Muscle layer of colon (tissue), 2 donors: Measurements from ENCODE around the gene MPDU1.

Source experiments
- H3K27ac ChIP-seq: one replicate; pipeline ENCODE4 v1.7.0; 2013; ENCODE audit warnings: low read depth, mild to moderate bottlenecking, low read length, moderate library complexity
- H3K27me3 ChIP-seq, 2 donors: one replicate each; pipeline ENCODE4 v1.7.0; 2013; ENCODE audit warnings: low read length in 2 of 2, mild to moderate bottlenecking in 2 of 2; ENCODE audit not compliant: insufficient read depth in 2 of 2, control insufficient read depth in 1 of 2
- H3K36me3 ChIP-seq: one replicate; pipeline ENCODE4 v1.7.0; 2013; ENCODE audit warnings: mild to moderate bottlenecking, low read length; ENCODE audit not compliant: insufficient read depth
- H3K4me1 ChIP-seq: one replicate; pipeline ENCODE4 v1.7.0; 2013; ENCODE audit warnings: mild to moderate bottlenecking, low read length; ENCODE audit not compliant: insufficient read depth
- H3K4me3 ChIP-seq, 2 donors: one replicate each; pipeline ENCODE4 v1.7.0; 2013; ENCODE audit warnings: low read length in 2 of 2, low read depth in 1 of 2, mild to moderate bottlenecking in 1 of 2, moderate library complexity in 1 of 2
- H3K9ac ChIP-seq: one replicate; pipeline ENCODE4 v1.7.0; 2013; ENCODE audit warnings: low read length
- H3K9me3 ChIP-seq: one replicate; pipeline ENCODE4 v1.7.0; 2013; ENCODE audit warnings: mild to moderate bottlenecking, low read length
- donor health status: abdominal sarcoma.
- donor health status: Adenocarcinoma of cecum.

Gene MPDU1

DNA sequence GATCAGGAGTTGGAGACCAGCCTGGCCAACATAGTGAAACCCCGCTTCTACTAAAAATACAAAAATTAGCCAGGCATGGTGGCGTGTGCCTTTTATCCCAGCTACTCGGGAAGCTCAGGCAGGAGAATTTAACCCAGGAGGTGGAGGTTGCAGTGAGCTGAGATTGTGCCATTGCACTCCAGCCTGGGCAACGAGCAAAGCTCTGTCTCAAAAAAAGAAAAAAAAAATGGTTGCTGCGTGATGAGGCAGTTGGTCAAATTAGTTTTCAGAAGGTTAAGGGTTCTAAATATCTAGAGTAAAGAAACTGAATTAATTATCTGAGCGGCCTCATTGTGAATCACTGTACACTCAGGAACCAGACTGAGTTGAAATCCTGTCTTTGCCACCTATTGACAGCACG is 7.7 kb upstream of the MPDU1 start:
- Histone ChIP-seq H3K27ac (no peak overlapping the region), H3K9me3 (no peaks in the 10 kb centered on the region), H3K9ac (no peak overlapping the region), H3K4me1 (peaks cover 36% of the 10 kb centered on the region), H3K27me3 (no peaks in the 10 kb centered on the region), H3K36me3 (peaks cover 67% of the 10 kb centered on the region), H3K4me3 (no peak overlapping the region)

DNA sequence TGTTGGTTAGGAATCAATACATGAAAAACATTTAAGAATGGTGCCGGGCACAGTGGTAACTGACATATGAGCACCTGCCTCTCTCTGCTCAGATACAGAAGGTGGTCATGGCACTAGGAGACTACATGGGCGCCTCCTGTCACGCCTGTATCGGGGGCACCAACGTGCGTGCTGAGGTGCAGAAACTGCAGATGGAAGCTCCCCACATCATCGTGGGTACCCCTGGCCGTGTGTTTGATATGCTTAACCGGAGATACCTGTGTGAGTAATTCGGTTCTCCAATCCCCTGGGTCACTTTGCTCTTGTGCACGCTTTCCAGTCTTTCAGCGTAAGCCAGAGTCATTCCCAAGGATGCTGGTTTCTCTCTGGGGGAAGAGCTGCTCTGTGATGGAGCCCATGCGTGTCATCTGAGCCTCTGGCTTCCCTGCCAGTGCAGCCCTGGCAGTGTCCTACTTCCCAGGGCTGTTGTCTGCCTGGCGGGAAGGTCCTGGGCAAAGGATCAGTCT is 7.2 kb upstream of the MPDU1 start:
- Histone ChIP-seq H3K4me3 (no peak overlapping the region), H3K27me3 (no peaks in the 10 kb centered on the region), H3K27ac (no peak overlapping the region), H3K9ac (no peak overlapping the region), H3K9me3 (no peaks in the 10 kb centered on the region), H3K4me1 (peaks cover 40% of the 10 kb centered on the region), H3K36me3 (peaks cover 64% of the 10 kb centered on the region)

DNA sequence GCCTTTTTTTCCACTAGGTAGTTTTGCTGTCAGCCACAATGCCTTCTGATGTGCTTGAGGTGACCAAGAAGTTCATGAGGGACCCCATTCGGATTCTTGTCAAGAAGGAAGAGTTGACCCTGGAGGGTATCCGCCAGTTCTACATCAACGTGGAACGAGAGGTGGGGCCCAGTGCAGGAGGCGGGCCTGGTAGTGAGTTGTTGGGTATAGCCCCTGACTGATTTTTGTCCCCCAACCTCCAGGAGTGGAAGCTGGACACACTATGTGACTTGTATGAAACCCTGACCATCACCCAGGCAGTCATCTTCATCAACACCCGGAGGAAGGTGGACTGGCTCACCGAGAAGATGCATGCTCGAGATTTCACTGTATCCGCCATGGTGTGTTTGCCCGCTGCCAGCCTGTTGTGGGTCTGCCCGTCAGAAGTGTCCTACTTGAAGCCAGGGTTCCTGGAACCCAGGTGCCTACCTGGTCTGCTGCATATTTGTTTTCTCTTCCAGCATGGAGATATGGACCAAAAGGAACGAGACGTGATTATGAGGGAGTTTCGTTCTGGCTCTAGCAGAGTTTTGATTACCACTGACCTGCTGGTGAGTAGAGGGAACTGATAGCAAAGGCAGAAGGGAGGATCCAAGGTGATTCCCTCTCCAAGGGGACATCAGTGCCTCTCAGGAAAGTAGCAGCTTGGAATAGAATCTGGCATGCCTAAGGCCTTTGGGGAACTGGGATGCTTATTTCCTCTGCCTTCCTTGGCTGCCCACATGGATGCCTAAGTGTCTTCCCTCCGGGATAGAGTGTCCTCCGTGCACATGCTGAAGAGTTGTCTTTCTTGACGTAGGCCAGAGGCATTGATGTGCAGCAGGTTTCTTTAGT is 6.1 kb upstream of the MPDU1 start:
- Histone ChIP-seq H3K9ac (no peak overlapping the region), H3K27ac (no peak overlapping the region), H3K27me3 (no peaks in the 10 kb centered on the region), H3K4me1 (peaks cover 44% of the 10 kb centered on the region), H3K4me3 (no peak overlapping the region), H3K9me3 (no peaks in the 10 kb centered on the region), H3K36me3 (peaks cover 64% of the 10 kb centered on the region)

DNA sequence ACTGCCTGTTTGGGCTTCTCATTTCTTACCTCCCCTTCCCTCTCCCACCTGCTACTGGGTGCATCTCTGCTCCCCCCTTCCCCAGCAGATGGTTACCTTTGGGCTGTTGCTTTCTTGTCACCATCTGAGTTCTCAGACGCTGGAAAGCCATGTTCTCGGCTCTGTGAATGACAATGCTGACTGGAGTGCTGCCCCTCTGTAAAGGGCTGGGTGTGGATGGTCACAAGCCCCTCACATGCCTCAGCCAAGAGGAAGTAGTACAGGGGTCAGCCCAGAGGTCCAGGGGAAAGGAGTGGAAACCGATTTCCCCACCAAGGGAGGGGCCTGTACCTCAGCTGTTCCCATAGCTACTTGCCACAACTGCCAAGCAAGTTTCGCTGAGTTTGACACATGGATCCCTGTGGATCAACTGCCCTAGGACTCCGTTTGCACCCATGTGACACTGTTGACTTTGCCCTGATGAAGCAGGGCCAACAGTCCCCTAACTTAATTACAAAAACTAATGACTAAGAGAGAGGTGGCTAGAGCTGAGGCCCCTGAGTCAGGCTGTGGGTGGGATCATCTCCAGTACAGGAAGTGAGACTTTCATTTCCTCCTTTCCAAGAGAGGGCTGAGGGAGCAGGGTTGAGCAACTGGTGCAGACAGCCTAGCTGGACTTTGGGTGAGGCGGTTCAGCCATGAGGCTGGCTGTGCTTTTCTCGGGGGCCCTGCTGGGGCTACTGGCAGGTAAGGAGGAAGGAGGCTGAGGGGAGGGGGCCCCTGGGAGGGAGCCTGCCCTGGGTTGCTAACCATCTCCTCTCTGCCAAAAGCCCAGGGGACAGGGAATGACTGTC is 4.4 kb upstream of the MPDU1 start, which contains the start of gene CD68:
CD68 (plus strand) TSS at position 638 of the 833 bp plus-strand sequence; CDS start at position 678, 40 bp downstream.
- H3K4me3 ChIP-seq: peak within 1 kb of the TSS; percentile 21 to 41
- H3K36me3 ChIP-seq: peaks cover 63% of the 10 kb centered on the region
- peak within 1 kb of the TSS; percentile 73 for H3K27ac ChIP-seq
- no peaks in the 10 kb centered on the region for H3K9me3 ChIP-seq
- H3K9ac ChIP-seq: no peak within 1 kb of the TSS
- peaks cover 50% of the 10 kb centered on the region for H3K4me1 ChIP-seq
- no peaks in the 10 kb centered on the region for H3K27me3 ChIP-seq

DNA sequence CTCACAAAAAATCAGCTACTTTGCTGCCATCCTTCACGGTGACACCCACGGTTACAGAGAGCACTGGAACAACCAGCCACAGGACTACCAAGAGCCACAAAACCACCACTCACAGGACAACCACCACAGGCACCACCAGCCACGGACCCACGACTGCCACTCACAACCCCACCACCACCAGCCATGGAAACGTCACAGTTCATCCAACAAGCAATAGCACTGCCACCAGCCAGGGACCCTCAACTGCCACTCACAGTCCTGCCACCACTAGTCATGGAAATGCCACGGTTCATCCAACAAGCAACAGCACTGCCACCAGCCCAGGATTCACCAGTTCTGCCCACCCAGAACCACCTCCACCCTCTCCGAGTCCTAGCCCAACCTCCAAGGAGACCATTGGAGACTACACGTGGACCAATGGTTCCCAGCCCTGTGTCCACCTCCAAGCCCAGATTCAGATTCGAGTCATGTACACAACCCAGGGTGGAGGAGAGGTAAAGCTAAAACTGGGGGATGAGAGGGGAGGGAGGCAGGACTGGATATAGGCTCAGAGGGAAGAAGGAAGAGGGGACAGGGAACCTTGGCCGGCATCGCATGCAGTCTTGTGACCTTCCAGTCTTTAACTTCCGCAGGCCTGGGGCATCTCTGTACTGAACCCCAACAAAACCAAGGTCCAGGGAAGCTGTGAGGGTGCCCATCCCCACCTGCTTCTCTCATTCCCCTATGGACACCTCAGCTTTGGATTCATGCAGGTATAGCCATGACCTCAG is 3.6 kb upstream of the MPDU1 start:
- H3K36me3 ChIP-seq: peaks cover 55% of the 10 kb centered on the region
- H3K4me3 ChIP-seq: peak overlapping the region; percentile 21 to 41
- H3K9ac ChIP-seq: no peak overlapping the region
- peaks cover 47% of the 10 kb centered on the region for H3K4me1 ChIP-seq
- peak overlapping the region; percentile 73 for H3K27ac ChIP-seq
- no peaks in the 10 kb centered on the region for H3K27me3 ChIP-seq
- no peaks in the 10 kb centered on the region for H3K9me3 ChIP-seq

DNA sequence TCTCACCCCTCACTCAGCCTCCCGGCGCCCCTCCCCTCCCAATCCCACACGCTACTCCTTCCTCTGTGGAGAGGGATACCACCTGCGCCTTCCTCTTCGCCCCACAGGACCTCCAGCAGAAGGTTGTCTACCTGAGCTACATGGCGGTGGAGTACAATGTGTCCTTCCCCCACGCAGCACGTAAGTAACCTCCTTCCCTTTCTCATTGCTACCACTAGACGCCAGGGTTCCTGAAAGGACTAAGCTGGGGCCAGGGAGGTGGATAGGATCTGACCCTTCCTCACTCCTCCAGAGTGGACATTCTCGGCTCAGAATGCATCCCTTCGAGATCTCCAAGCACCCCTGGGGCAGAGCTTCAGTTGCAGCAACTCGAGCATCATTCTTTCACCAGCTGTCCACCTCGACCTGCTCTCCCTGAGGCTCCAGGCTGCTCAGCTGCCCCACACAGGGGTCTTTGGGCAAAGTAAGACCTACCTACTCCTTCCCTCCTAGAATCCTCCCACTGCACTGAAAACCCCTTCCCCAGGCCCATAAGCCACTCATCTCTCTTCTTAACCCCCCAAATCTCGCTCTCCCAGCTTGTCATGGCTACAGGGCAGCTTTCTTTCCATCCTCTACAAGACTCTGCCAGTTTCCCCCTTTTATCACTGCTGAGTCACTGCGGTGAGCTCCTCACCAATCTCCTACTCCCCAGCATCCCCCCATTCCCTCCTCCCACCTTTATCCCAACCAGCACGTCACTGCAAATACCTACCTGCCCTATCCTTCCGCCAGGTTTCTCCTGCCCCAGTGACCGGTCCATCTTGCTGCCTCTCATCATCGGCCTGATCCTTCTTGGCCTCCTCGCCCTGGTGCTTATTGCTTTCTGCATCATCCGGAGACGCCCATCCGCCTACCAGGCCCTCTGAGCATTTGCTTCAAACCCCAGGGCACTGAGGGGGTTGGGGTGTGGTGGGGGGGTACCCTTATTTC is 2.8 kb upstream of the MPDU1 start:
- Histone ChIP-seq H3K4me3 (peak overlapping the region in 1 of 2 donors; percentile 41), H3K9ac (no peak overlapping the region), H3K4me1 (peaks cover 38% of the 10 kb centered on the region), H3K27me3 (no peaks in the 10 kb centered on the region), H3K9me3 (no peaks in the 10 kb centered on the region), H3K27ac (peak overlapping the region; percentile 73), H3K36me3 (peaks cover 46% of the 10 kb centered on the region)

DNA sequence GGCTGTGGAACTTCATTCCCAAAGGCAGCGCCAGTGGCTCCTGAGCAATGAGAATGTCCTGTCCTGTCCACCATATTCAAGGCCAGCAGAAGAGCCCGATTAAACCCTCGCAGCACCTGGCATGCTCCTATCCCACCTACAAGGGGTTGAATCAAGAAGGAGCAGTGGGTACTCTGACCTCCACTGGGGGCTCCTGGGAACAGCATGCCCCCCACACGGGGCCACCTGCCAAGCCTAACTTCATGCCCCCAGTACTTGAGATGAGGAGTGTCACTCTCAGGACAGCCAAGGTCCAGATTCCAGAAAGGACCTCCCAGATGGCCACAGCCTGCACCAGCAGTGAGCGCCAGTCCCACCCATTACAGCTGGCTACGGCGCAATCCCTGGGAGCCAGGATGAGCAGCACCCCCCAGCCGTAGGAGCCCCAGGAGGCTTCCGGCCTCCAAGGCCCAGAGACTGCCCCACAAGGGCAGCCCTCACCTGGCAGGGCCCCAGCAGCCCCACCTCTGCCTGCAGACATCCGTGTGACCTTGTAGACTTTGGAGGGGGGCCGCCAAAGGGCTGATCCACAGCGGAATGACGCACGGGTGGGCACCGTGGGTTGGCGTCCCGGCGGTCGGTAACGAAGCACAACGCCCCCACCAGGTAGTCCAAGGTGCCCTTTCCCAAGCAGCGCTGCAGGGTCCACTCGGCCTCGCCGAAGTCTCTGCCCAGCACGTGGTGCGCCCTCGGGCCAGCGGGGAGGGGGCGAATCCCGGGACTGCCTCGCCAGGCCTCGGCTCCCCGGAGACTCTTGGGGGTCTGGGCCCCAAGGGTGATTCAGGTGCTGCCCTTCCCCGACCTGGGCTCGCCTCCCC is 1.0 kb upstream of the MPDU1 start:
- H3K36me3 ChIP-seq: peaks cover 29% of the 10 kb centered on the region
- H3K27ac ChIP-seq: peak overlapping the region; percentile 96
- H3K9me3 ChIP-seq: no peaks in the 10 kb centered on the region
- H3K4me3 ChIP-seq: peak overlapping the region; percentile 27 to 80
- no peaks in the 10 kb centered on the region for H3K27me3 ChIP-seq
- H3K9ac ChIP-seq: no peak overlapping the region
- peaks cover 38% of the 10 kb centered on the region for H3K4me1 ChIP-seq

DNA sequence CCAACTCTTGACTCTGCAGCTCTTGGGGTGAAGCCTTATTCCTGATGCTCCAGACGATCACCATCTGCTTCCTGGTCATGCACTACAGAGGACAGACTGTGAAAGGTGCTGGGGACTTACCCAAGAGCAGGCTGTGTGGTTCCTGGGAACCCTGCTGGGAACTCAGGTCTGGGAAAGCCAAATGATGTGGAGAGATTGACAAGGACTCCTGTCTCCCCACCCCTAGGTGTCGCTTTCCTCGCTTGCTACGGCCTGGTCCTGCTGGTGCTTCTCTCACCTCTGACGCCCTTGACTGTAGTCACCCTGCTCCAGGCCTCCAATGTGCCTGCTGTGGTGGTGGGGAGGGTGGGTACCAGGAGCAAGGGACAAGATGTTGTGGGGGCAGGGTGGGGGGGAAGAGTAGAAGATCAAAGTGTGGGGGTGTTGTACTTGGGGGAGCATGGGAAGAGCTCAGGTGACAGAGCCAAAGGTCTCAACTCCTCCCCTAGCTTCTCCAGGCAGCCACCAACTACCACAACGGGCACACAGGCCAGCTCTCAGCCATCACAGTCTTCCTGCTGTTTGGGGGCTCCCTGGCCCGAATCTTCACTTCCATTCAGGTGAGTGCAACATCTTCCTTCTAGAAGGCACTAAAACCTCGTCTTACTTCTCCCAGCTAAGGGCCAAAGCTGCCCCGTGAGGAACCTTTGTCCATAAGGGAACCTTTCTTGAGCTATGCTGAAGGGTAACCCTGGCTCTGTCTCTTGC is 3.2 kb downstream of the MPDU1 start:
- Histone ChIP-seq H3K27ac (no peak overlapping the region), H3K9ac (no peak overlapping the region), H3K9me3 (no peaks in the 10 kb centered on the region), H3K27me3 (no peaks in the 10 kb centered on the region), H3K4me3 (no peak overlapping the region), H3K36me3 (peaks cover 19% of the 10 kb centered on the region), H3K4me1 (peaks cover 37% of the 10 kb centered on the region)

DNA sequence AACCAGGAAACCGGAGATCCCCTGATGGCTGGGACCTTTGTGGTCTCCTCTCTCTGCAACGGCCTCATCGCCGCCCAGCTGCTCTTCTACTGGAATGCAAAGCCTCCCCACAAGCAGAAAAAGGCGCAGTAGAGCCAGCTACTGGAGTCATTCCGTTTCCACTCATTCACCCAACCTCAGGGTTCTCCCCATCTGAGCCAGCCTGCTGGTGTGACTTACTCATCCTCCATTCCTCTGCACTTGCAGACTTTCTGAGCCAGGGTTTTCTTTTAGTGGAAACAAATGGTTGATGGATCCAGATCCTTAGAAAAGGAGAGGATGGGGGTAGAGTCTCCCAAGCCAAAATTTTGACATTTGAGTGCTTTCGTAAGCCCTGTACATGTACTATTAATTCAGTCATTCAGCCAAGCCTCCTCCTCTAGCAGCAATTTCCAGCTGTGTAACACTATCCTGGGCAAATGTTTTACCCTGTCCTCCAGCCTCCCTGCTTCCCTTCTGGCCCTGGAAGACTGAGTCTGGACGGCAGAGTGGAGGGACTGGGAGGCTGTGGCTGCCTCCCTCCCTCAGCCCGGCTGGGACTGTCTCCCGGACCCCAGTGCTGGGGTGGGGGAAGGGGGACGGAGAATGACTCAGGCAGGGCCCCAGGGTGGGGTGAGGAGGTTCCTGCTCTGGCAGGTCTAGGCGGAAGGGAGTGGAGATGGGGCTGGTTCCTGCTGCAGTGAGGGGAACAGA is 3.9 kb downstream of the MPDU1 start:
- no peak overlapping the region for H3K4me3 ChIP-seq
- peaks cover 30% of the 10 kb centered on the region for H3K4me1 ChIP-seq
- H3K36me3 ChIP-seq: peaks cover 27% of the 10 kb centered on the region

More for the DNA sequence above, 3.9 kb downstream of the MPDU1 start:
- Histone ChIP-seq H3K27me3 (no peaks in the 10 kb centered on the region), H3K9me3 (no peaks in the 10 kb centered on the region), H3K9ac (no peak overlapping the region), H3K27ac (no peak overlapping the region)
